Uterus (tissue), 2 donors: ENCODE results near the gene FER1L5.

Experiments used
- POLR2A ChIP-seq, 2 donors: fragments of 450-650 bp; IDR thresholded peaks; one replicate each; pipeline ENCODE4 v1.6.1; 2016; ENCODE audit warnings: antibody characterized with exemption in 2 of 2, mild to moderate bottlenecking in 1 of 2, moderate library complexity in 1 of 2
- TF ChIP-seq, protein P1 (sequence below), 4 experiments: fragments of 200-600 bp in 2 of 4; fragments of 450-650 bp in 2 of 4; sonication (generic) in 2 of 4; IDR thresholded peaks; one replicate each; pipeline ENCODE4 v1.5.1; 2016 to 2019; ENCODE audit warnings: antibody characterized with exemption in 4 of 4, mild to moderate bottlenecking in 2 of 4, moderate library complexity in 1 of 4

DNA sequence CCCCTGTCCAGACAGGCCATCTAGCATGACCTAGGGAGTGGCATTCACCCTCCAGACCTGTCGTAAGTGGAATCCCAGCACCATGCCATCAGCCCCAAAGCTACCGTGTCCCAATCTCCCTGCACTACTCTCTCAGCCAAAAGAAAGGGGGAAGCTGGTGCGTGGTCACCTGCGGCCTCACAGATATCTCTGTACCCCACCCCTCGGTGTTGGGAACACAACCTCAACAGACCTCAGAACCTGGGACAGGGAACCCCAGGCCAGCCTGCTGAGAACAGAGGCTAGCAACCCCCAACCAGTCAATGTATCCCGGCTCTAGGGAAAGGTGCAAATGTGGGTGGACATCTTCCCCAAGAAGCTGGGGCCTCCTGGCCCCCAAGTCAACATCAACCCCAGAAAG, 59.1 kb downstream of the FER1L5 start:
- no peak for TF ChIP-seq POLR2A (IDR thresholded peaks at IDR 0.05)
- TF ChIP-seq, protein P1, sequence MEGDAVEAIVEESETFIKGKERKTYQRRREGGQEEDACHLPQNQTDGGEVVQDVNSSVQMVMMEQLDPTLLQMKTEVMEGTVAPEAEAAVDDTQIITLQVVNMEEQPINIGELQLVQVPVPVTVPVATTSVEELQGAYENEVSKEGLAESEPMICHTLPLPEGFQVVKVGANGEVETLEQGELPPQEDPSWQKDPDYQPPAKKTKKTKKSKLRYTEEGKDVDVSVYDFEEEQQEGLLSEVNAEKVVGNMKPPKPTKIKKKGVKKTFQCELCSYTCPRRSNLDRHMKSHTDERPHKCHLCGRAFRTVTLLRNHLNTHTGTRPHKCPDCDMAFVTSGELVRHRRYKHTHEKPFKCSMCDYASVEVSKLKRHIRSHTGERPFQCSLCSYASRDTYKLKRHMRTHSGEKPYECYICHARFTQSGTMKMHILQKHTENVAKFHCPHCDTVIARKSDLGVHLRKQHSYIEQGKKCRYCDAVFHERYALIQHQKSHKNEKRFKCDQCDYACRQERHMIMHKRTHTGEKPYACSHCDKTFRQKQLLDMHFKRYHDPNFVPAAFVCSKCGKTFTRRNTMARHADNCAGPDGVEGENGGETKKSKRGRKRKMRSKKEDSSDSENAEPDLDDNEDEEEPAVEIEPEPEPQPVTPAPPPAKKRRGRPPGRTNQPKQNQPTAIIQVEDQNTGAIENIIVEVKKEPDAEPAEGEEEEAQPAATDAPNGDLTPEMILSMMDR (IDR thresholded peaks at IDR 0.05), result no peak
